NCI-H2081 (cell line): ENCODE results near the gene PSMD13.

ENCODE experiments used
- DNase-seq, 2 experiments: peaks; one replicate each; lab custom pipeline; 2025; lab: John Stamatoyannopoulos, UW

PSMD13 gene

DNA sequence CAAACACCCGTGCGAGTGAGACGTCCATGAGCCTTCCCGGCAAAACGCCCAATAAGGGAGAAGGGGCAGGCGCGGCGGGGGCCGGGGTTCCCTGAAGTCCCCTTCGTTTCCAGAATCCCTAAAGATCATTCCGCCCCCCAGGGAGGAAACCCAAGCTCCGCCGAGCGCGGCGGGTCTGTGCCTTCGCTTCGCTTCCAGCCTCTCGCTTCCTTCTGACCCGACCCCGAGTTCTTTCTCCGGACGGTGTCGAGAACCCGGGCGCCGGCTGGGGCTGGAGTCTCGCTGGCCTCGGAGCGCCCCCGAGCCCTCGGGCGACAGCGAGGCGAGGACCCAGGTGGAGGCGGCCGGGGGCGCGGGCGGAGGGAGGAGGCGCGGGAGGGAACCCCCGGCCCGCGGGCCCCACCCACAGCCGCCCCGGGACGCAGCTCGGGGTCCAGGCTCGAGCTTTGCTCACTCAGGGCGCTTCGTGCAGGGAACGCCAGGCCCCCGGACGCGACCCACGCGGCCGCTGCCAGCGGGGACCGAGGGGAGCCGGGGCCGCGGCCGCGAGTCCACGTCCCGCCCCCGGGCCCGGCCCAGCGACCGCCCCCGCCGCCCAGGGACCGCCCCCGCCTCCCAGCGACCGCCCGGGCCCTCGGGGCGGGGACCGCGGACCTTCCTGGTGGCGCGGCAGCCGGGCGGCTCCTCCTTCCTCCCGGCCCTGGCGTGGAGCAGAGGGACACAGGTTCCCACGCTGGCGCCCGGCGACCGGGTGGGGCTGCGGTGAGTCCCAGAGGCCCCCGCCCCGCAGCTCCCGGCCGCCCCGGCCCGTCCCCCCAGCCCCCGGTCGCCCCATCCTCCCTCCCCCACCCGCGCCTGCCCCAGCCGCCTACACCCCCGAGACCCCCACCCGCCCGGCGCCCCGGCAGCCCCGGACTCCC is 52.0 kb downstream of the PSMD13 start, which contains the start of gene PGGHG:
Gene PGGHG, plus strand, starts transcription at position 649 of the 920 bp plus-strand sequence. CDS start 691 bp downstream, outside the sequence.
- DNase-seq: peak; percentile 21 to 23

GRCh38 chr11:289398-289711 is 52.6 kb downstream of the PSMD13 start:
- no peak for DNase-seq

DNA sequence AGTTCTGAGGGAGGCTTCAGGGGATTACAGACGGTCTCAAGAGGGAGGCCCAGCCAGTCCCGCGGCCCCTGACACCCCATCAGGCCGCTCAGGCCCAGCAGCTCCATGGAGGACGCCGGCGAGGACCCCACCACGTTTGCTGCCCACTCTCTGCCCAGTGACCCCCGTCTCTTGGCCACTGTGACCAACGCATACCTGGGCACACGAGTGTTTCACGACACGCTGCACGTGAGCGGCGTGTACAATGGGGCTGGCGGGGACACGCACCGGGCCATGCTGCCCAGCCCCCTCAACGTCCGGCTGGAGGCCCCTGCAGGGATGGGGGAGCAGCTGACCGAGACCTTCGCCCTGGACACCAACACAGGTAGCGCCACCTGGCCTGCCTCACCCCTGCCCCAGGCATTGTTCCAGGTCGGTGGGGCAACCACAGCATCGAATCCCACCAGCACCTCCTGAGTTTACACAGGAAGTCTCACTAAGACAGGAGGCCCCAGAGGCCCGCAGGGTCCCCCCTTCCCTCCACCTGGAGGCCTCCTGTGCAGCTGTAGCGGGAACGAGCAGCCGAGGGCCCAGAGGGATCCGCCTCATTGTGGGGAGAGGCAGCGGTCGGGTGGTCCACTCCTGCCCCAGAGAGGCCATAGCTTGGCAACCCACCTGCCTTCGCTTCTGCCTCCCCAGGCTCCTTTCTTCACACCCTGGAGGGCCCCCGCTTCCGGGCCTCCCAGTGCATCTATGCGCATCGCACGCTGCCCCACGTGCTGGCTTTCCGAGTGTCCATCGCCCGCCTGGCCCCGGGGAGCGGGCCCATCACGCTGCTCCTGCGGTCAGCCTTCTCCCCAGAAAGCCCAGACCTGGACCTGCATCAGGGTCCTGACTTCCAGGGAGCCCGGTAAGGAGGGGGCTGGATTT is 53.2 kb downstream of the PSMD13 start:
- DNase-seq: no peak

GRCh38 chr11:290621-291231 is 54.0 kb downstream of the PSMD13 start:
- DNase-seq: no peak

GRCh38 chr11:291281-292210 is 54.8 kb downstream of the PSMD13 start:
- DNase-seq: no peak

DNA sequence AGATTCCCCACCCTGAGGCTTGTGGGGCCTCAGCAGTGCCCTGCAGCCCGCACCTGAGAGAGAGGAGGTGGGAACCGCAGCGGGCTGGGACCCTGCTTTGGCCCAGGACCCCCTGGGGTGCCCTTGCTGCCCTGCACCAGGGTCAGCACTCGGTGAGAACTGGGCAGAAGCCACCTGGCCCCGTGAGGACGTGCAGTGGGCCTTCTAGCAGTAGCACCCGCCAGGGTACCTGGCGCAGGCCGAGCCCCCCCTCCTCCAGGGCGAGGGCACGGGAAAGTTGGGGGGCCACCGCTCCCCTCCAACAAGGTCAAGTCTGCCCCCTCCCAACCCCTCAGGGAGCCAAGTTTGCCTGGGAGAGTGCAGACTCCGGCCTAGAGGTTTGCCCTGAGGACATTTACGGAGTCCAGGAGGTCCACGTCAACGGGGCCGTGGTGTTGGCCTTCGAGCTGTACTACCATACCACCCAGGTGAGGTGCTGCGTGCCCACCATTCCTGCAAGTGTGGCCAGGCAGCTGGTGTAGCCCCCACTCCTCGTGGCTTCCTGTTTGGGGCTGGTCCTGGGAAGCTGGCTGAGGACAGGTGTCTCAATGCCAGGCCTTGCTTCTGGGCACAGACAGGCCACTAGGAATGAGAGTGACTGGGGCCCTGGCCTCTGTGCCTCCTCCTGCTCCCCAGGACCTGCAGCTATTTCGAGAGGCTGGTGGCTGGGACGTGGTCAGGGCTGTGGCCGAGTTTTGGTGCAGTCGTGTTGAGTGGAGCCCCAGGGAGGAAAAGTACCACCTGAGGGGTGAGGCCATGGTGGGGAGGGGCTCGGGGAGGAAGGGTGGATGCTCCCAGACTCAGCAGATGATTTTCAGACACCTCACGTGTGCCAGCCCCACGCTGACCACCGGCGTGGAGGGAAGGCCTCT is 55.7 kb downstream of the PSMD13 start:
- DNase-seq: no peak

DNA sequence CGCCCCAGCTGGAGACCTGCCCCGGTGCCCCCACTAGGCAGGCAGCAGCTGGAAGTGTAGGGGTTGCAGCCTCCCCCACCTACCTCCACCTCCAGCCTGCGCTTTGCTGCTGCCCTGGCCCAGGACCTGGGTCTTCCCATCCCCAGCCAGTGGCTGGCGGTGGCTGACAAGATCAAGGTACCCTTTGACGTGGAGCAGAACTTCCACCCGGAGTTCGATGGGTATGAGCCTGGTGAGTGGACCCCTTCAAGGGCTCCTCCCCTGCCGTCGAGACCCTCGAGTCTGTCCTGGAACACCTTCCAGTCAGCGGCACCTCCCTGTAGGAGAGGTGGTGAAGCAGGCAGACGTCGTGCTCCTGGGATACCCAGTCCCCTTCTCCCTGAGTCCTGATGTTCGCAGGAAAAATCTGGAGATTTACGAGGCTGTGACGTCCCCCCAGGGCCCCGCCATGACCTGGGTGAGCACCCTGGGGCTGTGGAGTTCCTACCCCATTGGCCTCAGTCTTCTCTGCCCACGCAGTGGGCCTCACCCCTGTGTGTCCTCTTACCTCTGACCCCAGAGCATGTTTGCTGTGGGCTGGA is 56.6 kb downstream of the PSMD13 start:
- no peak for DNase-seq

DNA sequence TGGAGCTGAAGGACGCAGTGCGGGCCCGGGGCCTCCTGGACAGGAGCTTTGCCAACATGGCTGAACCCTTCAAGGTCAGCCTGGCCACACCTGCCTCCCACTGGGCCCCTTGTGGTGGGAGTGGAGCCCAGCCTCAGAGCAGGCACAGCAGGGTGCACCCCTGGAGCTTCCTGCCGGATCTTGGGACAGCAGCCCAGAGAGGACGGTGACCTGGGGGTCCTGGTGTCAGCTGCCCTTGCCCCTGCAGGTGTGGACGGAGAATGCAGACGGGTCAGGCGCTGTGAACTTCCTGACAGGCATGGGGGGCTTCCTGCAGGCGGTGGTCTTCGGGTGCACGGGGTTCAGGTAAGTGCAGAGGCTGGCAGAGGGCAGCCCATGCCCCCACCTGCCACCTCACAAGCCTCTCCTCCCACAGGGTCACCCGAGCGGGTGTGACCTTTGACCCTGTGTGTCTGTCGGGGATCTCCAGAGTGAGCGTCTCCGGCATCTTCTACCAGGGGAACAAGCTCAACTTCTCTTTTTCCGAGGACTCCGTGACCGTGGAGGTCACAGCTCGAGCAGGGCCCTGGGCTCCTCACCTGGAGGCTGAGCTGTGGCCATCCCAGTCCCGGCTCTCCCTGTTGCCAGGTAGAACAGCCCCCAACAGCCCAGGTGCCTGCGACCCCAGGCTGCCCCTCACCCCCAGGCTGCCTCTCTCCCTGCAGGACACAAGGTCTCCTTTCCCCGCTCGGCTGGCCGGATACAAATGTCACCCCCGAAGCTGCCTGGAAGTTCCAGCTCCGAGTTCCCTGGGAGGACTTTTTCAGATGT is 57.3 kb downstream of the PSMD13 start:
- no peak for DNase-seq

DNA sequence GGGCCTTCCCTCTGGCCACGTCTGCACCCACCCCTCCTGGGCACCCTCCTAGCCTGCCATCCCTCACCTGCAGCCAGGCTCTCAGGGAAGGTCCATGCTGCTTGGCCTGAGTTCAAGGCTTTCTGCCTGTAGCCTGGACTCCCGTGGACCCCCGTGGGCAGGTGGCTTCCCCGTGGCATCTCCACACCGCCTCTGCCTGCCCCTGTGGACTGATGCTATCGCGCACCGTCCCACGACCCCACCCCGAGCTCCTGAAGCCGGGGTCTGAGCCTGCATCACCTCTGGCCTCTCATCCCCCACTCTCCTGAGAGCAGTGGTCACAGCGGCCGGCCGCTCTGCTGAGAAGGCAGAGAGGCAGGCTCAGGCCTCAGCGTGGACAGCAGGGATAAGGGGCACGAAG is 58.0 kb downstream of the PSMD13 start:
- DNase-seq: no peak

DNA sequence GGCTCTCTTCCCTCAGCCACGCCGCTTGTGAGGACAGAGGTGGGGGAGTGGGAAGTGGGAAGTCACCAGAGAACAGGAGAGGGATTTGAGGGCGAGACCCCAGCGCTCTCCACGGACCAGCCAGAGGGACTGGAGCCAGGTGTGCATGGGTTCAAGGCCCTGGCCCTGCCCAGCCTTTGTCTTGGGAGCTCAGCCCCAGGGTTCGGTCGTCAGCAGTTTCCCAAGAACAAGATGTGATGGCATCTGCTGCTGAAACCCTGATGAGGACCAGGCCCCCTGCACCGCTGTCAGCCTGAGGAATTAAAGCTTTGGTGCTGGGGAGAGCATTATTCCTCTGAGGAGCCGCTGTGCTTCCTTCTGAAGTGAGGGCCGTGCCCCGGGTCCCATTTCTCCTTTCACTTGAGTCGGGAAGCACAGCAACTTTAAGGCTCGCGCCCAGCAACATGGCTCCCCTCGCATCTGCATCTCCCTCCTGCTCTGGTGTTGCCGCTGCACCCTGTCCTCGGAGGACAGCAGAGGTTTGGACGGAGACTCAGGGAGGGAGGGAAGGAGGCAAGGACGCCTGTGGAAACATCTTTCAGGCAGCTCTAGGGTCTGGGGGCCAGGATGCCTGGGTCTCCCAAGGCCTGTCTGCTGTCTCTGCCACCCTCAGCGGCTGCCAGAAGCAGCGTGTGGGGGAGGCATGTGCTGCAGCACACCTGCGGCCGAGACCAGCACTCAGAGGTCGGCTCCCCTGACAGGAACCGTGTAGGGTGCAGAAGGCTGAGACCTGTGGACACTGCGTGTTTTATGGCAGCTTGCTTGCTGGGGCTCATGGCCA is 58.8 kb downstream of the PSMD13 start:
- DNase-seq: no peak

GRCh38 chr11:296171-297050 is 59.6 kb downstream of the PSMD13 start:
- no peak for DNase-seq

- no peak for DNase-seq
Observed at GRCh38 chr11:297051-297585, 60.3 kb downstream of the PSMD13 start.

DNA sequence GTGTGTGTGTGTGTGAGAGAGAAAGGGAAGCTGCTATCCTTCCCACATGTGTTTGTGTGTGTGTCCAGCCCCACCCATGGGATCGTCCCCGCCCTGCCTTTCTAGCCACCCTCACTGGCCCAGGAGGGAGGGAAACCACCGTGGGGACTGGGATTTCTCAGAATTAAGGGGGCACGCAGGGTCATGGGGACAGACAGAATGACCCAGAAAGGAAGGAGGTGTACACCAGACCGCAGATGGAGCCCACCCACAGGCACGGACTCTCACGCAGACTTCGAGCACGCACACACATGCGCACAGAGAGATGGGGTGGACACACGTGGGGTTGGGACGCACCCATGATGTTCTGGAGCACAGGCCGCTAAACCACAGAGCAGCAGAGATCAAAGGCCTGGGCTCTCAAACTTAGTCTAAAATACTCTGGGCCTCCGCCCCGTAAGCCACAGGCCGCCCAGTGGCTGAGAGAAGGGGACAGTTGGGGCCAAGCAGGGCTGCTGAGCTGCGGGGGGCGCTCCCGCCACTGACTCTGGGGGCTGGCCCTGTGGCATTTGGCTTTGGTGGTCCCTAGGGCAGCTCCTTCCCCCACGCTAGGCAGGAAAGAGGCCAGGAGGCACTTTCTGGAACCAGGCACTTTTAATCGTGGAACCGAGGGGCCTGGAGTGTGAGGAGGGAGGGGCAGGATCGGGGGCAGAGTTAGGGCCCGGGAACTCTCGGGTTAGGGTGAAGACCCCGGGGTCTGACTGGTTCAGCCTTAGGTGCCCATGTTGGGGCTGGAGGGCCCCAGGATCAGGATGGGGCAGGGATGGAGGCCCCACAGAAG is 61.0 kb downstream of the PSMD13 start:
- no peak for DNase-seq

DNA sequence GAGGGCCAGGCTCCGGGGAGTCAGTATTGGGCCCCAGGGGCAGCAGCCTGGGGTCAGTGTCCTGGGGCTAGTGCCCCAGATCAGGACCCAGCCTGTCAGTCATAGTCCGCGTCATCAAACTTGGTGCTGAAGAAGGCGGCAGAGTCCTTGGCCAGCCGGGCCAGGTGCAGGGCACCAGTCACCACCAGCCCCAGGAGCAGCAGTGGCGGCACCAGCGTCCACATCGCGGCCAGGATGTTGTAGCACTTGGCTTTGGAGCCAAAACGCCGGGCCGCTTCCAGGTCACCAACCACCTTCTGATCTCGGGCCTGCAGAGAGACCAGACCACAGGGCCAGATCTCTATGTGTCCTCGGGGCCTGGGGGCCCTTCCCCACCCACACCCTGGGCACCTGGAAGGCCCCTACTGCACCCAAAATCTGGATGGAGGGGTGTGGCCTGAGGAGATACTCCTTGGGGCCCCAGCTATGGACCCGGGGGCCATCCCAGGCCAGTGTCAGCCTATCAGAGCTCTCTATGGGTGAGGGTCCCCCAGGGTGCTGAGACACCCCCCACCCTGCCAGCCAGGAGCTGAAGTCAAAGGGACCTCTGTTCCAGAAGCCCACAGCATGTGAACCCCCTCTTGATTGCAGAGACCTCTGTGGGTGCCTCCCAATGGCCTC is 61.8 kb downstream of the PSMD13 start:
- no peak for DNase-seq
